CD8-positive, alpha-beta memory T cell (primary cell): ENCODE results near the gene ARMC9. TPM values are rescaled to one million over a fixed set of nuclear protein-coding genes. Genes with fewer than 3 reads are reported as not detected.
A peak's percentile ranks its signal among the peaks of the same experiment; 100 is the strongest.
"Not testable (repeated sequence)": the region's sequence is repeated elsewhere in the genome, so short reads cannot be mapped to it uniquely, and the experiment has no call there.

Experiments used
- CTCF ChIA-PET: fragments of 350-600 bp; sonication (Branson Sonifier 250); formaldehyde crosslinking; loops from one replicate; lab custom pipeline; 2021; ENCODE audit warnings: antibody characterized with exemption; lab: Charles Lee
- POLR2A ChIA-PET: fragments of 350-600 bp; sonication (Branson Sonifier 250); formaldehyde crosslinking; loops from one replicate; lab custom pipeline; 2021; ENCODE audit warnings: antibody characterized with exemption; lab: Charles Lee
- DNase-seq, 5 donors: peaks; one replicate each; pipeline versions ENCODE4 v3.0.0 to v3.0.0-alpha.2; 2020 to 2022; ENCODE audit warnings: mixed read lengths in 1 of 5
- H3K27ac ChIP-seq: one replicate; pipeline ENCODE4 v1.7.0; 2013; ENCODE audit warnings: low read depth, mild to moderate bottlenecking, low read length, moderate library complexity
- H3K27me3 ChIP-seq: 2 replicates; pipeline ENCODE4 v1.7.0; 2013; ENCODE audit warnings: low read length, mild to moderate bottlenecking; ENCODE audit not compliant: insufficient read depth, poor library complexity, severe bottlenecking
- H3K36me3 ChIP-seq: 2 replicates; pipeline ENCODE4 v1.7.0; 2013; ENCODE audit warnings: mild to moderate bottlenecking, low read length, moderate library complexity; ENCODE audit not compliant: insufficient read depth
- H3K4me1 ChIP-seq: 2 replicates; pipeline ENCODE4 v1.7.0; 2013; ENCODE audit warnings: mild to moderate bottlenecking, low read length, moderate library complexity; ENCODE audit not compliant: insufficient read depth
- H3K4me3 ChIP-seq: 2 replicates; pipeline ENCODE4 v1.7.0; 2013; ENCODE audit warnings: mild to moderate bottlenecking, low read length
- H3K9me3 ChIP-seq: 2 replicates; pipeline ENCODE4 v1.7.0; 2013; ENCODE audit warnings: mild to moderate bottlenecking, low read length
- H3K27ac Mint-ChIP-seq, 8 donors: one replicate each; pipeline ENCODE4 v1.8.0; 2020 to 2021; ENCODE audit warnings: mixed read lengths in 8 of 8, mild to moderate bottlenecking in 6 of 8, inconsistent platforms in 3 of 8, moderate library complexity in 3 of 8
- H3K27me3 Mint-ChIP-seq, 2 donors: one replicate each; pipeline ENCODE4 v1.8.0; 2020 to 2021; ENCODE audit warnings: mixed read lengths in 2 of 2, mild to moderate bottlenecking in 1 of 2, moderate library complexity in 1 of 2
- H3K36me3 Mint-ChIP-seq, 3 donors: one replicate each; pipeline ENCODE4 v1.8.0; 2020 to 2021; ENCODE audit warnings: mixed read lengths in 3 of 3, inconsistent platforms in 1 of 3, mild to moderate bottlenecking in 1 of 3
- H3K4me1 Mint-ChIP-seq, 3 donors: one replicate each; pipeline ENCODE4 v1.8.0; 2020 to 2021; ENCODE audit warnings: mixed read lengths in 3 of 3, inconsistent platforms in 1 of 3, mild to moderate bottlenecking in 1 of 3
- H3K4me3 Mint-ChIP-seq, 7 donors: one replicate each; pipeline ENCODE4 v1.8.0; 2020 to 2021; ENCODE audit warnings: mixed read lengths in 7 of 7, mild to moderate bottlenecking in 6 of 7, moderate library complexity in 4 of 7, inconsistent platforms in 2 of 7
- H3K9me3 Mint-ChIP-seq, 5 donors: one replicate each; pipeline ENCODE4 v1.8.0; 2020 to 2022; ENCODE audit warnings: mixed read lengths in 5 of 5, mild to moderate bottlenecking in 3 of 5, moderate library complexity in 2 of 5, inconsistent platforms in 1 of 5
- polyA plus RNA-seq: library from polyadenylated mRNA; unstranded; fragments of 300-500 nt; fragmentation: Illumina TruSeq; gene quantifications from one replicate; pipeline ENCODE4 v1.2.3, GENCODE V29; 2021
- total RNA-seq, 2 experiments: library from RNA; stranded (reverse); gene quantifications; one replicate each; pipeline ENCODE4 v1.2.3, GENCODE V29; 2021

ARMC9 gene
- total and polyA plus RNA-seq, 3 experiments from 2014 or later: 1.0 to 6.4 (median 5.3) TPM

GRCh38 chr2:231405601-231406367 lies 207.4 kb downstream of the ARMC9 start:
- H3K4me1 Mint-ChIP-seq: peaks cover 14 to 19% (median 18%) of the 10 kb centered on the region in 3 donors
- peaks cover 11% of the 10 kb centered on the region in 2 donors for H3K27me3 Mint-ChIP-seq
- CTCF ChIA-PET: interaction anchor here (0.9 to 2.6 kb wide), 9 partner anchors 9 to 301 kb away, joined by 3 to 10 read pairs (median 3); partner anchors contain the start of gene NCL

GRCh38 chr2:231407686-231408085 lies 209.3 kb downstream of the ARMC9 start:
- Mint-ChIP-seq H3K27me3 (peaks cover 21% of the 10 kb centered on the region in 2 donors), H3K4me1 (peaks cover 17 to 28% (median 23%) of the 10 kb centered on the region in 3 donors), H3K9me3 (peaks cover 3 to 15% (median 7%) of the 10 kb centered on the region in 5 donors)
- H3K27ac Mint-ChIP-seq, H3K27ac ChIP-seq, H3K4me3 ChIP-seq, POLR2A ChIA-PET, H3K9me3 ChIP-seq, H3K36me3 ChIP-seq, H3K4me3 Mint-ChIP-seq, H3K36me3 Mint-ChIP-seq, DNase-seq: not testable (repeated sequence)
- Histone ChIP-seq H3K4me1 (peaks cover 17% of the 10 kb centered on the region), H3K27me3 (peaks cover 10% of the 10 kb centered on the region)
- CTCF ChIA-PET: interaction anchor here (1.4 to 2.6 kb wide), 3 partner anchors 44 to 304 kb away, joined by 3 to 10 read pairs (median 3); no protein-coding TSS in a partner anchor

More at GRCh38 chr2:231405601-231406367, 207.4 kb downstream of the ARMC9 start:
- H3K9me3 ChIP-seq, POLR2A ChIA-PET, H3K4me3 ChIP-seq, H3K9me3 Mint-ChIP-seq, H3K27ac ChIP-seq, H3K36me3 Mint-ChIP-seq, H3K27me3 ChIP-seq, H3K4me1 ChIP-seq, H3K36me3 ChIP-seq: not testable (repeated sequence)
- peak in 4 of 5 donors; percentile 10 to 77 (median 24) for DNase-seq
- H3K27ac Mint-ChIP-seq: peak overlapping the region in 7 of 8 donors; percentile 25 to 88 (median 68)
- H3K4me3 Mint-ChIP-seq: peak overlapping the region in 5 of 7 donors; percentile 23 to 68 (median 49)

- POLR2A ChIA-PET: interaction anchor here (1.4 kb wide), 1 partner anchor 18 kb away, joined by 3 read pairs; no protein-coding TSS in a partner anchor
Observed at GRCh38 chr2:231408304-231408703, 209.9 kb downstream of the ARMC9 start.

GRCh38 chr2:231409776-231410175 lies 211.3 kb downstream of the ARMC9 start:
- DNase-seq: no peak
- H3K27ac ChIP-seq: no peak overlapping the region
- CTCF ChIA-PET: interaction anchor here (1.2 to 1.6 kb wide), 2 partner anchors 16 to 113 kb away, joined by 3 to 4 read pairs; no protein-coding TSS in a partner anchor
- peaks cover 0 to 6% (median 0%) of the 10 kb centered on the region in 3 donors for H3K36me3 Mint-ChIP-seq
- peaks cover 17 to 28% (median 23%) of the 10 kb centered on the region in 3 donors for H3K4me1 Mint-ChIP-seq
- POLR2A ChIA-PET: interaction anchor here (1.4 kb wide), 1 partner anchor 16 kb away, joined by 3 read pairs; no protein-coding TSS in a partner anchor
- no peaks in the 10 kb centered on the region for H3K36me3 ChIP-seq
- no peak overlapping the region for H3K27ac Mint-ChIP-seq
- H3K4me3 Mint-ChIP-seq: no peak overlapping the region
- H3K4me1 ChIP-seq: peaks cover 18% of the 10 kb centered on the region
- H3K27me3 ChIP-seq: peaks cover 11% of the 10 kb centered on the region
- H3K9me3 Mint-ChIP-seq: peaks cover 3 to 15% (median 7%) of the 10 kb centered on the region in 5 donors
- no peaks in the 10 kb centered on the region for H3K9me3 ChIP-seq
- H3K4me3 ChIP-seq: no peak overlapping the region
- peaks cover 26 to 38% of the 10 kb centered on the region in 2 donors for H3K27me3 Mint-ChIP-seq

More at GRCh38 chr2:231408304-231408703, 209.9 kb downstream of the ARMC9 start:
- peaks cover 26 to 27% of the 10 kb centered on the region in 2 donors for H3K27me3 Mint-ChIP-seq
- CTCF ChIA-PET: interaction anchor here (1.2 to 1.5 kb wide), 3 partner anchors 18 to 304 kb away, joined by 3 to 4 read pairs (median 3); no protein-coding TSS in a partner anchor
- H3K27ac Mint-ChIP-seq, H3K36me3 Mint-ChIP-seq, DNase-seq, H3K4me3 Mint-ChIP-seq, H3K9me3 ChIP-seq, H3K27ac ChIP-seq, H3K36me3 ChIP-seq, H3K4me3 ChIP-seq: not testable (repeated sequence)
- peaks cover 17 to 28% (median 23%) of the 10 kb centered on the region in 3 donors for H3K4me1 Mint-ChIP-seq
- Histone ChIP-seq H3K27me3 (peaks cover 11% of the 10 kb centered on the region), H3K4me1 (peaks cover 18% of the 10 kb centered on the region)
- peaks cover 3 to 15% (median 7%) of the 10 kb centered on the region in 5 donors for H3K9me3 Mint-ChIP-seq

GRCh38 chr2:231410293-231411004 lies 212.0 kb downstream of the ARMC9 start:
- H3K27me3 ChIP-seq: peaks cover 15% of the 10 kb centered on the region
- ChIA-PET CTCF (interaction anchor here (1.5 to 2.8 kb wide), 3 partner anchors 42 to 306 kb away, joined by 3 to 8 read pairs (median 3); no protein-coding TSS in a partner anchor), POLR2A (no interaction called here)
- no peaks in the 10 kb centered on the region for H3K9me3 ChIP-seq
- H3K4me3 Mint-ChIP-seq: no peak overlapping the region
- H3K27ac ChIP-seq: no peak overlapping the region
- H3K4me3 ChIP-seq: no peak overlapping the region
- peaks cover 26 to 44% of the 10 kb centered on the region in 2 donors for H3K27me3 Mint-ChIP-seq
- H3K36me3 Mint-ChIP-seq: peaks cover 0 to 6% (median 0%) of the 10 kb centered on the region in 3 donors
- H3K9me3 Mint-ChIP-seq: peaks cover 3 to 15% (median 7%) of the 10 kb centered on the region in 5 donors
- peaks cover 13 to 22% (median 18%) of the 10 kb centered on the region in 3 donors for H3K4me1 Mint-ChIP-seq
- no peaks in the 10 kb centered on the region for H3K36me3 ChIP-seq
- no peak overlapping the region for H3K27ac Mint-ChIP-seq
- DNase-seq: no peak
- H3K4me1 ChIP-seq: peaks cover 18% of the 10 kb centered on the region

GRCh38 chr2:231411237-231411636 lies 212.8 kb downstream of the ARMC9 start:
- H3K27me3 Mint-ChIP-seq: peaks cover 26 to 48% of the 10 kb centered on the region in 2 donors
- H3K36me3 Mint-ChIP-seq: peaks cover 0 to 6% (median 0%) of the 10 kb centered on the region in 3 donors
- Histone ChIP-seq H3K9me3 (no peaks in the 10 kb centered on the region), H3K36me3 (no peaks in the 10 kb centered on the region), H3K27ac (no peak overlapping the region), H3K27me3 (peaks cover 15% of the 10 kb centered on the region), H3K4me3 (no peak overlapping the region), H3K4me1 (peaks cover 13% of the 10 kb centered on the region)
- ChIA-PET POLR2A (no interaction called here), CTCF (interaction anchor here (1.5 to 2.9 kb wide), 4 partner anchors 14 to 307 kb away, joined by 3 to 9 read pairs (median 8); no protein-coding TSS in a partner anchor)
- H3K9me3 Mint-ChIP-seq: peaks cover 3 to 15% (median 7%) of the 10 kb centered on the region in 5 donors
- no peak overlapping the region for H3K27ac Mint-ChIP-seq
- H3K4me1 Mint-ChIP-seq: peaks cover 5 to 14% (median 10%) of the 10 kb centered on the region in 3 donors
- DNase-seq: no peak
- H3K4me3 Mint-ChIP-seq: peak overlapping the region; percentile 49 to 79 (median 68)

- peaks cover 15% of the 10 kb centered on the region for H3K27me3 ChIP-seq
- Mint-ChIP-seq H3K4me3 (peak overlapping the region; percentile 60 to 79 (median 69)), H3K27ac (peak overlapping the region in 1 of 8 donors; percentile 42), H3K36me3 (peaks cover 0 to 6% (median 0%) of the 10 kb centered on the region in 3 donors), H3K9me3 (peaks cover 3 to 15% (median 7%) of the 10 kb centered on the region in 5 donors), H3K4me1 (peaks cover 2 to 8% (median 5%) of the 10 kb centered on the region in 3 donors), H3K27me3 (peaks cover 26 to 48% of the 10 kb centered on the region in 2 donors)
- no peaks in the 10 kb centered on the region for H3K36me3 ChIP-seq
- no peaks in the 10 kb centered on the region for H3K9me3 ChIP-seq
- H3K4me1 ChIP-seq: peaks cover 12% of the 10 kb centered on the region
- POLR2A ChIA-PET: no interaction called here
- DNase-seq: peak; percentile 49 to 77 (median 59)
- H3K4me3 ChIP-seq: no peak overlapping the region
- CTCF ChIA-PET: interaction anchor here (0.7 to 2.9 kb wide), 9 partner anchors 9 to 308 kb away, joined by 3 to 9 read pairs (median 4); no protein-coding TSS in a partner anchor
- H3K27ac ChIP-seq: no peak overlapping the region
Observed at GRCh38 chr2:231411831-231412617, 213.6 kb downstream of the ARMC9 start.
